ENCODE results near the gene POLD4. TPM values are rescaled to one million over a fixed set of nuclear protein-coding genes. Genes with fewer than 3 reads are reported as not detected.
A peak's percentile ranks its signal among the peaks of the same experiment; 100 is the strongest.

The POLD4 gene
- total and polyA plus RNA-seq, 7 donors, result 48.5 to 748 (median 78.9) TPM

GRCh38 chr11:67382276-67383136 is 29.2 kb upstream of the POLD4 start:
- Histone ChIP-seq H3K27me3 (no peaks in the 10 kb centered on the region), H3K9me3 (no peaks in the 10 kb centered on the region), H3K4me1 (peaks cover 0 to 18% (median 13%) of the 10 kb centered on the region in 4 donors), H3K4me3 (no peak overlapping the region), H3K36me3 (no peaks in the 10 kb centered on the region), H3K27ac (no peak overlapping the region)
- DNase-seq, result peak; percentile 90
- intact Hi-C loops (cut with DNase I), result loop anchor here (1.0 to 5.0 kb wide), 3 partner anchors 25 to 115 kb away; partner anchors contain the start of gene GRK2
- peak; percentile 98 to 99 (median 98) for TF ChIP-seq CTCF (IDR thresholded peaks at IDR 0.05)
- no peak for TF ChIP-seq POLR2AphosphoS5 (IDR thresholded peaks at IDR 0.05)
- WGBS, 2 donors, result 43 to 48% methylated on average over 16 of the region's 16 CpGs

GRCh38 chr11:67381244-67381972 is 28.1 kb upstream of the POLD4 start:
- Histone ChIP-seq H3K27ac (no peak overlapping the region), H3K36me3 (no peaks in the 10 kb centered on the region), H3K27me3 (no peaks in the 10 kb centered on the region), H3K9me3 (no peaks in the 10 kb centered on the region), H3K4me3 (no peak overlapping the region), H3K4me1 (peaks cover 0 to 18% (median 13%) of the 10 kb centered on the region in 4 donors)
- TF ChIP-seq POLR2A (IDR thresholded peaks at IDR 0.05) (no peak), POLR2AphosphoS5 (IDR thresholded peaks at IDR 0.05) (no peak), EP300 (IDR thresholded peaks at IDR 0.05) (no peak), CTCF (IDR thresholded peaks at IDR 0.05) (no peak)
- intact Hi-C loops (cut with DNase I), result loop anchor here (5.0 kb wide), 1 partner anchor 114 kb away; the partner anchor contains the start of gene GRK2
- WGBS, 2 donors, result 69 to 77% methylated on average over 13 of the region's 13 CpGs
- DNase-seq, result peak; percentile 66

GRCh38 chr11:67379061-67380058 is 26.0 kb upstream of the POLD4 start:
- DNase-seq, result no peak
- H3K4me3 ChIP-seq, result no peak overlapping the region
- no peaks in the 10 kb centered on the region for H3K27me3 ChIP-seq
- H3K36me3 ChIP-seq, result no peaks in the 10 kb centered on the region
- intact Hi-C loops (cut with DNase I), result loop anchor here (5.0 kb wide), 1 partner anchor 112 kb away; the partner anchor contains the start of gene GRK2
- no peaks in the 10 kb centered on the region for H3K9me3 ChIP-seq
- TF ChIP-seq POLR2A (IDR thresholded peaks at IDR 0.05) (no peak), POLR2AphosphoS5 (IDR thresholded peaks at IDR 0.05) (no peak), EP300 (IDR thresholded peaks at IDR 0.05) (no peak), CTCF (IDR thresholded peaks at IDR 0.05) (no peak)
- peaks cover 0 to 21% (median 15%) of the 10 kb centered on the region in 4 donors for H3K4me1 ChIP-seq
- no peak overlapping the region for H3K27ac ChIP-seq
- 61 to 75% methylated on average over 23 of the region's 23 CpGs for WGBS, 2 donors

- Histone ChIP-seq H3K36me3 (no peaks in the 10 kb centered on the region), H3K9me3 (no peaks in the 10 kb centered on the region), H3K4me3 (no peak overlapping the region), H3K27me3 (no peaks in the 10 kb centered on the region), H3K4me1 (peaks cover 0 to 29% (median 23%) of the 10 kb centered on the region in 4 donors), H3K27ac (no peak overlapping the region)
- whole genome bisulfite sequencing, 2 donors, result 91 to 93% methylated on average over 4 of the region's 4 CpGs
- TF ChIP-seq POLR2AphosphoS5 (IDR thresholded peaks at IDR 0.05) (no peak), POLR2A (IDR thresholded peaks at IDR 0.05) (no peak), EP300 (IDR thresholded peaks at IDR 0.05) (no peak), CTCF (IDR thresholded peaks at IDR 0.05) (no peak)
- no peak for DNase-seq
- intact Hi-C loops (cut with DNase I), result no loop called here
Observed at GRCh38 chr11:67378544-67378943, 25.2 kb upstream of the POLD4 start.
